ENCODE measurements around the gene ME3.

GRCh38 chr11:86440843-86441242 is 231.6 kb downstream of the ME3 start:
- TF ChIP-seq POLR2A (IDR thresholded peaks at IDR 0.05) (no peak), EP300 (IDR thresholded peaks at IDR 0.05) (no peak)
- TF ChIP-seq, protein P1, sequence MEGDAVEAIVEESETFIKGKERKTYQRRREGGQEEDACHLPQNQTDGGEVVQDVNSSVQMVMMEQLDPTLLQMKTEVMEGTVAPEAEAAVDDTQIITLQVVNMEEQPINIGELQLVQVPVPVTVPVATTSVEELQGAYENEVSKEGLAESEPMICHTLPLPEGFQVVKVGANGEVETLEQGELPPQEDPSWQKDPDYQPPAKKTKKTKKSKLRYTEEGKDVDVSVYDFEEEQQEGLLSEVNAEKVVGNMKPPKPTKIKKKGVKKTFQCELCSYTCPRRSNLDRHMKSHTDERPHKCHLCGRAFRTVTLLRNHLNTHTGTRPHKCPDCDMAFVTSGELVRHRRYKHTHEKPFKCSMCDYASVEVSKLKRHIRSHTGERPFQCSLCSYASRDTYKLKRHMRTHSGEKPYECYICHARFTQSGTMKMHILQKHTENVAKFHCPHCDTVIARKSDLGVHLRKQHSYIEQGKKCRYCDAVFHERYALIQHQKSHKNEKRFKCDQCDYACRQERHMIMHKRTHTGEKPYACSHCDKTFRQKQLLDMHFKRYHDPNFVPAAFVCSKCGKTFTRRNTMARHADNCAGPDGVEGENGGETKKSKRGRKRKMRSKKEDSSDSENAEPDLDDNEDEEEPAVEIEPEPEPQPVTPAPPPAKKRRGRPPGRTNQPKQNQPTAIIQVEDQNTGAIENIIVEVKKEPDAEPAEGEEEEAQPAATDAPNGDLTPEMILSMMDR (IDR thresholded peaks at IDR 0.05): no peak
